Measurements from ENCODE around the gene FCN1. TPM values are rescaled to one million over a fixed set of nuclear protein-coding genes. Genes with fewer than 3 reads are reported as not detected.
A peak's percentile ranks its signal among the peaks of the same experiment; 100 is the strongest.
"Not testable (repeated sequence)": the region's sequence is repeated elsewhere in the genome, so short reads cannot be mapped to it uniquely, and the experiment has no call there.

FCN1 gene
- total RNA-seq, 3 donors from 2014 or later = not detected

GRCh38 chr9:134863306-134863902, 54.3 kb downstream of the FCN1 start:
- no peak for DNase-seq
- Mint-ChIP-seq H3K4me3 (no peak overlapping the region), H3K9me3 (no peaks in the 10 kb centered on the region), H3K36me3 (ENCODE audit: insufficient read depth) (no peaks in the 10 kb centered on the region), H3K4me1 (ENCODE audit: low read depth) (no peaks in the 10 kb centered on the region), H3K27me3 (ENCODE audit: low read depth) (peaks cover 3% of the 10 kb centered on the region)
- no peak for ATAC-seq

GRCh38 chr9:134861595-134862334, 55.9 kb downstream of the FCN1 start:
- Mint-ChIP-seq H3K4me1 (ENCODE audit: low read depth) (peaks cover 1% of the 10 kb centered on the region), H3K27me3 (ENCODE audit: low read depth) (peaks cover 16% of the 10 kb centered on the region), H3K36me3 (ENCODE audit: insufficient read depth) (no peaks in the 10 kb centered on the region), H3K4me3 (no peak overlapping the region), H3K9me3 (peaks cover 4% of the 10 kb centered on the region)
- DNase-seq (no peak), ATAC-seq (no peak)

GRCh38 chr9:134860510-134860909, 57.2 kb downstream of the FCN1 start:
- Mint-ChIP-seq H3K27me3 (ENCODE audit: low read depth) (peaks cover 23% of the 10 kb centered on the region), H3K4me1 (ENCODE audit: low read depth) (peaks cover 1% of the 10 kb centered on the region), H3K36me3 (ENCODE audit: insufficient read depth) (no peaks in the 10 kb centered on the region), H3K4me3 (no peak overlapping the region), H3K9me3 (peaks cover 4% of the 10 kb centered on the region)
- DNase-seq = no peak
- ATAC-seq = no peak

- peaks cover 1% of the 10 kb centered on the region for H3K4me1 Mint-ChIP-seq (ENCODE audit: low read depth)
- H3K27me3 Mint-ChIP-seq (ENCODE audit: low read depth) = peaks cover 22% of the 10 kb centered on the region
- no peaks in the 10 kb centered on the region for H3K36me3 Mint-ChIP-seq (ENCODE audit: insufficient read depth)
- peak overlapping the region; percentile 23 for H3K4me3 Mint-ChIP-seq
- DNase-seq (no peak), ATAC-seq (peak; percentile 82 to 91)
- H3K9me3 Mint-ChIP-seq = peaks cover 4% of the 10 kb centered on the region
Observed at GRCh38 chr9:134858051-134858841, 59.5 kb downstream of the FCN1 start.

- H3K4me1 Mint-ChIP-seq (ENCODE audit: low read depth); ATAC-seq; H3K9me3 Mint-ChIP-seq; DNase-seq; H3K4me3 Mint-ChIP-seq; H3K36me3 Mint-ChIP-seq (ENCODE audit: insufficient read depth): not testable (repeated sequence)
- peaks cover 22% of the 10 kb centered on the region for H3K27me3 Mint-ChIP-seq (ENCODE audit: low read depth)
Observed at GRCh38 chr9:134857451-134857850, 60.3 kb downstream of the FCN1 start.

GRCh38 chr9:134855900-134856377, 61.8 kb downstream of the FCN1 start:
- Mint-ChIP-seq H3K9me3 (peaks cover 4% of the 10 kb centered on the region), H3K27me3 (ENCODE audit: low read depth) (peaks cover 22% of the 10 kb centered on the region), H3K36me3 (ENCODE audit: insufficient read depth) (no peaks in the 10 kb centered on the region), H3K4me1 (ENCODE audit: low read depth) (peaks cover 1% of the 10 kb centered on the region), H3K4me3 (no peak overlapping the region)
- no peak for ATAC-seq
- DNase-seq = no peak

Other genes starting within 250 kb of the FCN1 start
- gene FCN2, start 37.1 kb downstream of the FCN1 start, total RNA-seq = not detected
- under 1 TPM in 2 of 3 donors, not detected in 1; 0.22 to 0.26 TPM for gene OLFM1, start 169.8 kb upstream of the FCN1 start, total RNA-seq